HG03103 (cell line): ENCODE results near the gene DNLZ.

Experiments used
- ATAC-seq: cut with Tn5 transposase; IDR thresholded peaks from one replicate; pipeline ENCODE4 v1.9.1; 2021; ENCODE audit warnings: low read depth; ENCODE audit not compliant: unreplicated experiment

Gene DNLZ

GRCh38 chr9:136334541-136334940 is 29.0 kb downstream of the DNLZ start:
- no peak for ATAC-seq

DNA sequence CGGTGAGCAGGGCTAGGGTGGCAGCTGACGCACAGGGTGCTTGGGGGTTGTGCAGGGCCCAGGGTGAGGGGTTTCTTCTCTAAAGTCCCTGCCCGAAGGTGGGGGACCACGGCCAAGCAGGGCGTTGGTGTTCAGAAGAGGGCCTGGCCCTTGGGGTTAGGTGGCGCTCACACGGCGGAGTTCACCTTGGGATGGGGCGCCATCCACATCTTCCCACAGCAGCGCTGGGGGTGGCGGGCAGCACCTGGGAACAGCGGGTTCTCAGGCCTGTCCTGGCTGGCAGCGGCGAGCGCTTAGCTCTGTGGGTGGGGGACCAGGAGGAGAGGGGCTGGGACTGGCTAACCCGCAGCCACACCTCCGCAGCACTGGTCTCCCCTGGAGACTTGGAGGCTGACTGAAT is 30.1 kb downstream of the DNLZ start:
- ATAC-seq, result no peak

DNA sequence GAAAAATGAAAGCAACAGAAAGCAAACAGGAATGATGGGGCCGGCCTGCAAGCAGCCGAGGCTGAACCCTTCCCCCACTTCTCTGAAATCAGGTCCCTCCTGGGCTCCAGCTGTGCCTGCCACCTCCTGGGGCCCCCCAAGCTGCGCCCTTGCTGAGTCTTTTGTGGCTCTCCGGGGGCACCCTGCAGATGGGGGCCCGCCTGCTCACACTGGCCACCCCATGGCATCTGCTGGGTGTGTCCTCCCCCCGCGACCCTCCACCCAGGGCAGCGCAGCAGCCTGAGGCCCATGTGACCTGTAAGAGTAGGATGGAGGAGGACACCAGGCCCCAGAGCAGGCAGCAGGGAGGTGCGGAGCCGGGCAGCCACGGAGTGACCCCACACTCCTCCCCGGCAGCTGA is 30.5 kb downstream of the DNLZ start:
- no peak for ATAC-seq

GRCh38 chr9:136332482-136332983 is 31.0 kb downstream of the DNLZ start:
- no peak for ATAC-seq

DNA sequence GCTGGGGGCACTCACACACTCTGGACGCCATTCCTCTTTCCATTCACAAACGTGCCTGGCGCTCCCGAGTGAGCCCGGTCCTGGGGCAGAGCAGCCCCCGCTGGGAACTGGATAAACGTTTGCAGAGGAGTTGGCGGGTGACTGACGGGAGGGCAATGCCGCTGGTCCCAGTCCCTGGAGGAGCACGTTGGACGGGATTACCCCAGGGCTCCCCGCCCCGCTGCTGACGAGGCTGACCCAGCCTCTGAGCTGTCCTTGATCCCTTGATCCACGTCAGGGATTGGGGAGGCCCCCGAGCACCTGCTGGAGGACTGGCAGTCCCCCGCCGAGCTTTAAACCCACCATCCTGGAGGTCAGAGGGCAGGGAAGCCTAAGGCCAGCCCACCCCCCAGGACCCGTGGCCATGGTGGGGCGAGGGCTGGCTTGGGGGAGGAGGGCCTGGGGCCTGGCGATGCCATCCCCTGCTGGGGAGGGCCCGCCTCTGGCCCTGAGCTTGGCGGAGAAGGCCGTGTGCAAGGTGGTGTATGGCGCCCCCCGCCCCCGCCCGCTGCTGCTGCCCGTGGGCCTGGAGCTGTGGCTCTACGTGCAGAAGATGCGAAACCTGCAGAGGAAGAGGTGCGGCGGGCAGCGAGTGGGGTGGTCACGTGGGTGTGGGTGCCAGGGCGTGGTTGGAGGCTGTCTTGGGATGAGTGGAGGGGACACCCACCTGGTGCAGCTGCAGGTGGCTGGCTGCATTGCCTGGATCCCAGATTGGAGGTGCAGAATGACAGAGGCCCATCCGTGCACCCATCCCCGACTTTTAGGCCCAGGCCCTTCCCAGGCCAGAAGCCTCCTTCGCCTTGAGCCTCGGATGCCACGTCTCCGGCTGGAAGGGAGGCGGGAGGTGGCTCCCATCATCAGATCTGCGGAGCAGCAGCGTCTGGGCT is 31.7 kb downstream of the DNLZ start:
- no peak for ATAC-seq

DNA sequence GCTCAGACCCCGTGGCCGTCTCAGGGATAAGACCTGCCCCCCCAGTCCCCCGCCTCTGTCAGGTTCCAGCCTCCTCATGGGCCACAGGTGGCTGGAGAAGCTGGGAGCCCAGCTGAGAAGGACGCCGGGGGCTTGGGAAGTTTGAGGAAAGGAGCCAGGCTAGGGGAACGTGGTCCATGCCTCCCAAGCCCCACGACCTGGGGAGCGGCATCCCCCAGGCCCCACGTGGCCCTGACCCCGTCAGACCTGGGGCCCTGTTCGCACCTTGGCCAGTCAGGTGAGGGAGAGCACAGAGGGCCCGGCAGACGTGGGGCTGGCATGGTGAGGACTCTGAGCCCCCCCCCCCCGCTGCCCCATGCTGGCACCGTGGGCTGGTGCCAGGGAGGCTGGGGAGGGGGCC is 32.5 kb downstream of the DNLZ start:
- no peak for ATAC-seq

DNA sequence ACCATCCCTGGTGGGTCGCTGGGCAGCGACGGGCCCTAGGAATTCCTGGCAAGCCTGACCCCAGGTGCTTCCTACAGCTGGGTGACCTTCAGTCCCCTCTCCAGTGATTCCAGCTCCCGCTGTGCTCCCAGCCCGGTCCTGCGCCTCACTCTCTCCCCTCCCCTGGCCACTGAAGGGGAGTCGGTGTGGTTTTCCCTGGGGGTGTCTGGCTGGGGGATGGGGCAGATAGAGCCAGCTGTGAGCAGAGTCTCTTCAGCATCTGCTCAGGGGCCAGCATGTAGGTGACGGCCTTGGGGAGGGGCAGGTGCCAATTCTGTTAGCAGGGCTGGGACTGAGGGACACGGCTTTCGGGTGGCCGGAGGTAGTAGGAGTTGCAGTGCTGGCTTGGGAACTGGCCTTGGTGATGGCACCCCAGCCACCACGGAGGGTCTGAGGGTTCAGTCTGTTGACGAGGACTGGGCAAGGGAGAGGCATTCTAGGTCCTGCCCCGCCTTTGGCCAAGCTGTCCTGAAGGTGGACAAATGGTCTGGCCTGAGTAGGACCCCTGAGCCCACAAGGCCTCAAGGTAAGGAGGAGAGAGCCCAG is 33.0 kb downstream of the DNLZ start:
- ATAC-seq, result no peak

DNA sequence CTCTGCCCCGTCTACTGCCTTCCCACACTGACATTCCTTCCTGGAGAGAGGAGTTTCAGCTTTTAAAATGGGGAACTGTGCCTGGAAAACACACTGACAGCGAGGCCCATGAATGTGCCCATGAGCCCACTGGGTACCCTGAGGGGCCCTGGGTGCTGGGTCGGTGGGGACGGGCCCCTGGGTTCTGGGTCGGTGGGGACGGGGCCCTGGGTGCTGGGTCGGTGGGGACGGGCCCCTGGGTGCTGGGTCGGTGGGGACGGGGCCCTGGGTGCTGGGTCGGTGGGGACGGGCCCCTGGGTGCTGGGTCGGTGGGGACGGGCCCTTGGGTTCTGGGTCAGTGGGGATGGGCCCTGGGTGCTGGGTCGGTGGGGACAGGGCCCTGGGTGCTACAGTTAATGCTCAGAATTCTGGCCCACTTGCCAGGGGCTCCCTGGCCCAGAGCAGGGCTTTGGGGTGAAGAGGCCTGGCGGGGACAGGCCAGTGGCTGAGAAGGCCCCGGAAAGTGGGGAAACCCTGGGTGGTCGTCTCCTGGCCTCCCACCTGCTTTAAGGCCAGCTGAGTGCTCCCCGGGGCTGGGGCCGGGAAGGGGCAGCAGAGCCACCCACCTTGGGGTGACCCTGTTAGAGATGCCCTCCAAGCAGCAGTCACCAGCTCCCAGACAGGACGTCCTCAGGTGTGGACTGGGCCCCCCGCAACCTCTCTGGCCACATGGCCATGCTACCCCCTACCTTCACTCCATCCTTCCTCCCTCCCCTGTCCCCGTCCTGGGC is 33.7 kb downstream of the DNLZ start:
- no peak for ATAC-seq

- no peak for ATAC-seq
Measured at GRCh38 chr9:136329211-136329627, 34.3 kb downstream of the DNLZ start.

DNA sequence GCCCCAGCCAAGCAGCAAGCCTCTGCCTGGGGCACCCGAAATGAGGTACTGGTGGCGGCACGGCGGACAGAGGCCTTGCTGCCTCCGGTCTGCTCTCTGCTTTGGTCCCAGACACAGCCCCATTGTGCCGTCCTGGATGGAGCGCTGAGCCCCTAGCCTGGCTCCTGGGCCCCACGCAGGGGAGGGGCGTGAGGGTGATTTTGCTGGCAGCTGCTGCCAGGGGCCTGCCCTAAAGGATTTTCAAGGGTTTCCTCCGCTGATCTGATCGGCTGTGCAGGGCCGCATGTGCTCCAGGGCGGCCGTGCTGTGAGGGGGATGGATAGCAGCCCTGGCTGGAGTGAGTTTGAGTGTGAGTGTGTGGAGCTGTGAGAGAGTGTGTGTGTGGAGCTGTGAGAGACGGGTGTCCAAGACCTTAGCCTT is 34.9 kb downstream of the DNLZ start:
- ATAC-seq, result no peak

- ATAC-seq, result no peak
Measured at GRCh38 chr9:136328011-136328621, 35.4 kb downstream of the DNLZ start.

GRCh38 chr9:136327304-136327974 is 36.1 kb downstream of the DNLZ start, which contains the start of gene GPSM1:
GPSM1 (plus strand) TSS chr9:136327539; CDS start chr9:136327696, 157 bp downstream.
- ATAC-seq, result no peak

DNA sequence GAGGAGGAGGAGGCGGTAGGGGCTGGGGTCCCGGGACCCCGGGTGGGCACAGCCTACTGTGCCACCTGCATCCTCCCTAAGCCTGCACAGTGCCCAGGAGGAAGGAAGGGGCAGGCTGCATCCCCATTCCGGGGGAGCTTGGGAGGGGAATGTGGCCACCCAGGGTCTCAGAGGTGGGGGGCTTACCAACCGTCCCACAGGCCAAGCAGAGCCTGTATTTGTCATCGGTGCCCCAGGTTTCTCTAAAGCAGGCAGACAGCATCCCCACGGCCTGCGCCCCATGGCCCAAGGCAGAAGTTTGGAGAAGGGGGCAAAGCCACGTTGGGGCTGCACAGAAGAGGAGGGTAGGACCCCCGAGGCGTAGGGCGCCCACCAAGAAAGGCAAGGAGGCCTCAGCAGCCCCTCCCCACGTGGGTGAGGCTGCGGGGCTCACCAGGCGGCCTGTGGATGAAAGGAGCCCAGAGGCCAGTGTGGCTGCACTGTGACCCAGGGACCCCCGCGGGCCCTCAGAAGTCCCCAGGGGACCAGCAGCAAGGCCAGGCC is 36.7 kb downstream of the DNLZ start:
- ATAC-seq, result no peak

DNA sequence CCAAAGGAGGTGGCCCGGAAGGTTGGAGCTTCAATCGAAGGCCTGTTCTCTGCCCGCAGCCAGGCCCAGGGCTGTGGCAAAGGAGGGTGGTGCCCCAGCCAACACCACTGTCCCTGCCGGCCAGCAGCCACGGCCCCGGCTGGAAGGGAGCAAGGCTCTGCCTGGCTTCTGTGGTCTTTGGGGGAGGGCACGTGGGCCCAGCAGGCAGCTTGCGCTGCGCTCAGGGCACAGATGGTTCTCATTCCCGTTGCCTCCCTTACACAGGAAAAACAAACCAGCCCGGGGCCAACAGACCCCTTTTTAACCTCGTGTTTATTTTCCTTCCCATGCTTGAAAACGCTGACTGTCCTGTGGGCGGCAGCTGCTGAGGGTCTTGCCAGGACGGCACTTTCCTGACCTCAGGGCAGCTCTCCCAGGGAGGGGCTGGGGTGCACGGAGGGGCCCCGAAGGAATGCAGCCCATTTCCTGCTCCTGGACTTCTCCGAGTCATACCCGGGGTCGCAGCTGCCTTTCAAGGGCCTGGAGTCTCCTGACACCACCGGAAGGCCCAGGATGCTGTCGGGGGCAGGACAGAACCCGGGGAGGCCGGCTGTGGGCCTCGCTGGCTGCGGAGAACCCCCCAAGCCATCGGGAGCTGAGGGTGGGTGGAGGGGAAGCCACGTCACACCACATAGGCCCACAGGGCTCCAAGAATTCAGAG is 37.3 kb downstream of the DNLZ start:
- ATAC-seq, result no peak

DNA sequence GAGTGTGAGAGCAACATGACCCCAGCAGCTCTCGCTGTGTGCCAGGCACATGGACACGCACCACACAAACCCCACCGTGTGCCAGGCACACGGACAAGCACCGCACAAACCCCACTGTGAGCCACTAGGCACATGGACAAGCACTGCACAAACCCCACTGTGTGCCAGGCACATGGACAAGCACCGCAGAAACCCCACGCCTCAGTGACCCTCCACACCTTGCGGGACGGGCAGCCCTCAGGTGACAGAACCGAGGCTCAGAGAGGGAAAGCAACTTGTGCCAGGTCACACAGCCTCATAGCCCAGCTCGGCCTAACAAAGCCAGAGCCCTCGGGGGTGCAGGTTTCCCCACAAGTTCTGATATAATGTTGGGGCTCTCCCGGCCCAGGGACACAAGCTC is 38.2 kb downstream of the DNLZ start:
- ATAC-seq, result no peak

DNA sequence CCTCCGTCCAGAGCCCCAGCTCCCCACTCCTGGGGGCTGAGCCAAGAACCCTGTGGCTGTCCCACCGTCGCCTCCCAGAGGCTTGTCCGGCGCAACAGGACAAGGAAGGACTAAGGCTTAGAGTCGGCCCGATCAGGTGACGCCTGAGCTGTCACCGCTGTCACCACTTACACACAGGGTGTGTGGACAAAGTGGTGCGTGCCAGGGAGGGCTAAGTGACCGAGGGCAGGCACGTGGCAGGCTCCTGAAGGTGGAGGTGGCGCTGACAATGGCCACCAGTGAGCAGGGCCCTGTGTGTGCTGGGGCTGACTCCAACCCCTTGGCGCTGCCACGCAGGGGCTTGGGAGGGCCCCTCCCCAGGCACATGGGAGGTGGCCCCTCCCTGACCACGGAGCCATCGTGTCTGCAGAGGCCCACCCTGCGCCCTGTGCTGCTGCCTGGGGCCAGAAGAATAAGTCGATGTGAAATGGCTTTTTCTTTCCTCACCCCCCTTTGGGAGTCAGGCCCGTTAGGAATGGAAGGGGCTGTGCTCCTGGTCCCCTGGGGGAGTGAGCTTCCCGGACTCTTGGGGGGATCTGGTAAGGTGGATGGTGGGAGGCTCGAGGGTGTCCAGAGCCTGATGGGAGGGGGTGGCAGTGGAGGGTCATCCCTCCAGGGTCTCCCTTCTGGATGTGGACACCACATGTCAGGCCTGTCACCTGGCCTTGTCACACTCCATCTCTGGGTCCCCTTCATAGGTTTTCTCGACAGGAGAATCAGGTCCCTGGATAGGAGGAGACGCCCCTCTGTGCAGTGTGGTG is 38.8 kb downstream of the DNLZ start:
- no peak for ATAC-seq

DNA sequence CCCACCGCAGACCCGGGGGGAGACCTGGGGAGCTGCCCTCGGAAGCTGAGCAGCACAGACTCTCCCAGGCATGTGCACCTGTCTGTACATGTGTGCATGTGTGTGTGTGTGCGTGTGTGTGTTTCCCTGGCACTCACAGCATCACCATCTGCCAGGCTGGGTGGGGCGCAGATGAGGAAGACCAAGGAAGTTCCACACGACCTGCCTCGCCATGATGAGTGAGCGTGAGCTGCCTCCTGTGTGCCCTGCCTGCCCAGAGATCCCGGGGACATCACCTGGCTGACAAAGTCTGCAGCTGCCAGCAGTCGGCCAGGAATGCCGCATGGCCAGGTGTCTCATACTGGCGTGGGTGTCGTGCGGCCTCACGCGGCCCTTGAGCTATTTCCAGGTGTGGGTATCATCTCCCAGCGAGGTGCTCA is 40.2 kb downstream of the DNLZ start:
- ATAC-seq, result no peak

DNA sequence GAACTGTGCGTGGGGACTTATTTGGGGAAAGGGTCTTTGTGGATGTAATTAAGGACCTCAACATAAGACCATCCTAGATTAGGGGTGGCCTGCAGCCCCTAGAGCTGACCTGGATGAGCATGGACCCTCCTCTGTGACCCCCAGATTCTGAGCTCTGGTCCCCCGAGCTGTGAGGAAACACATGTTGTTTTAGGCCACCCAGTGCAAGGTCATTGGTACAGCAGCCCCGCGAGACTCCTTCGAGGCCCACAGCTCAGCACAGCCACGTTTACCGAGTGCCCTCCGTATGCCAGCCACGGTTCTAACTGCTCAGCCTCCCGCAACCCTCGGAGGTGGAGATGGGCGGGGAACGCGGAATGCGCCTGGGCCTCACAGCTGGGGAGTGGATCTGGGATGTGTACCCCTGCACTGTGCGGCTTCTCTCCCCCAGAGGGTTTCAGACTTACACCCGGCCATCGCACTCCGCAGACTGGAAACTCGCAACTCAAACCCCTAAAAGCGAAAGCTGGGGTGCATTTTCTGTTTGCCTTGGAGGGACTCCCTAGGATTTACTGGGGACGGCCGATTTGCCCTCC is 40.7 kb downstream of the DNLZ start:
- ATAC-seq, result no peak
